ENCODE results near the gene PTMA. TPM values are rescaled to one million over a fixed set of nuclear protein-coding genes. Genes with fewer than 3 reads are reported as not detected.

Gene PTMA
- polyA plus RNA-seq, 1 of the 3 experiments (the other 2 are of a cell fraction), result 767 TPM

- no peak for TF ChIP-seq RFX5 (IDR thresholded peaks at IDR 0.05; ENCODE audit: low read length)
- TF ChIP-seq RXRA (IDR thresholded peaks at IDR 0.05; ENCODE audit: borderline replicate concordance, low read depth), result no peak
Observed at GRCh38 chr2:231673348-231673770, 35.0 kb upstream of the PTMA start (continued).

DNA sequence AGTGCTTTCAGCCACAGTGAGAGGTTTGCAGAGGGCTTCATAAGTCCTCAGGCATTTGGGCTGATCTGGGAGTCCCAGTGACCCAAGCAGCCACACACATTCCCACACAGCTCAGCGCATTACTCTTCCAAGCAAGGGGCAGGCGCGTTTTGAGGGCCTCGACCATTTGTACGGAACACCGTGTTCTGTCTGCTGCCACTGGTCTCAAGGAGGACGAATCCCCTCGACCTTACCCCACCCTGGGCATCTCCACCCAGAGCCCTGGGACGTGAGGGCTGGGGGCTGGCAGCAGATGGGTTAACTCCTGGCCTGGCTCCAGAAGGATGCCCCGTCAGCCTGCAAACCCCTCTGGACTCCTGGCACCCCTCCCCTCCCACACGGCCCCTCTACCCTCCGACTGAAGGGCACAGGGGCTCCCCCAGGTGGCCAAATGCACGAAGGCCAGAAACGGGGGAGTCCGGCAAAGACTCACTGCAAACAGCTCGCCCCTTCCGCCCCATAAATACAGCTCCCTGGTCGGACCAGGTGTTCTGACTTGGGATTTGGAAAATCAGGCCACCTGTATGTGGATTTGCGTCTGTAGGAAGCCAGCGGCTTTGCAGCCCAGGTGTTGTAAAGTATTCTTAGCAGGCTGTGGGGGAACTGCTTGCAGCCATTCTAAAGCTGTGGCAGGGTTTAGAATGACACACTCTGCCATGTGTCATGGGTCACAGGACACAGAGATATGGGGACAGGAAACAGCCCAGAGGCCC is 33.6 kb upstream of the PTMA start:
- ChIA-PET POLR2A (interaction anchor here (1.1 to 1.5 kb wide), 3 partner anchors 33 to 70 kb away, joined by 4 to 7 read pairs (median 5); partner anchors contain the start of gene PTMA), CTCF (interaction anchor here (0.7 to 29.4 kb wide), 37 partner anchors 10 to 199 kb away, joined by 3 to 1218 read pairs (median 4); partner anchors contain the start of gene PTMA)
- Histone ChIP-seq H3K4me2 (no peak overlapping the region), H3K4me3 (ENCODE audit: low read depth in 2 of 2, low read length in 1 of 2) (no peak overlapping the region), H3K4me1 (ENCODE audit: control insufficient read depth in 1 of 2, insufficient read depth in 2 of 2, low read depth in 1 of 2, low read length in 1 of 2) (peaks cover 0 to 12% of the 10 kb centered on the region in 2 experiments; a peak in 1 of 4 replicates), H3K27ac (ENCODE audit: low read depth in 2 of 2, low read length in 1 of 2) (no peak overlapping the region), H3K9ac (no peak overlapping the region), H3F3A (replicated peaks; ENCODE audit: insufficient read depth) (peaks cover 2% of the 10 kb centered on the region), H3K36me3 (replicated peaks in 1 of 2; ENCODE audit: control insufficient read depth in 1 of 2, insufficient read depth in 2 of 2, low read length in 1 of 2) (no peaks in the 10 kb centered on the region), H2AFZ (ENCODE audit: low read depth) (peak overlapping the region; percentile 54), H3K9me3 (no peaks in the 10 kb centered on the region), H4K20me1 (ENCODE audit: insufficient read depth) (no peaks in the 10 kb centered on the region), H3K79me2 (ENCODE audit: insufficient read depth) (no peaks in the 10 kb centered on the region), H3K9me2 (no peaks in the 10 kb centered on the region), H3K27me3 (ENCODE audit: insufficient read depth) (no peaks in the 10 kb centered on the region)
- TF ChIP-seq, protein P1, sequence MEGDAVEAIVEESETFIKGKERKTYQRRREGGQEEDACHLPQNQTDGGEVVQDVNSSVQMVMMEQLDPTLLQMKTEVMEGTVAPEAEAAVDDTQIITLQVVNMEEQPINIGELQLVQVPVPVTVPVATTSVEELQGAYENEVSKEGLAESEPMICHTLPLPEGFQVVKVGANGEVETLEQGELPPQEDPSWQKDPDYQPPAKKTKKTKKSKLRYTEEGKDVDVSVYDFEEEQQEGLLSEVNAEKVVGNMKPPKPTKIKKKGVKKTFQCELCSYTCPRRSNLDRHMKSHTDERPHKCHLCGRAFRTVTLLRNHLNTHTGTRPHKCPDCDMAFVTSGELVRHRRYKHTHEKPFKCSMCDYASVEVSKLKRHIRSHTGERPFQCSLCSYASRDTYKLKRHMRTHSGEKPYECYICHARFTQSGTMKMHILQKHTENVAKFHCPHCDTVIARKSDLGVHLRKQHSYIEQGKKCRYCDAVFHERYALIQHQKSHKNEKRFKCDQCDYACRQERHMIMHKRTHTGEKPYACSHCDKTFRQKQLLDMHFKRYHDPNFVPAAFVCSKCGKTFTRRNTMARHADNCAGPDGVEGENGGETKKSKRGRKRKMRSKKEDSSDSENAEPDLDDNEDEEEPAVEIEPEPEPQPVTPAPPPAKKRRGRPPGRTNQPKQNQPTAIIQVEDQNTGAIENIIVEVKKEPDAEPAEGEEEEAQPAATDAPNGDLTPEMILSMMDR (IDR thresholded peaks at IDR 0.05), result peak; percentile 84
- TF ChIP-seq RAD21 (IDR thresholded peaks at IDR 0.05; ENCODE audit: low read length) (peak; percentile 73), SIN3A (IDR thresholded peaks at IDR 0.05; ENCODE audit: borderline replicate concordance, low read depth, low read length) (no peak), SMC3 (IDR thresholded peaks at IDR 0.05; ENCODE audit: low read depth, low read length) (peak; percentile 87), NRF1 (IDR thresholded peaks at IDR 0.05; ENCODE audit: low read depth, low read length) (0 out of 2 replicates have a peak, but pooled peaks have one; percentile 25)
- 75% methylated on average over 8 of the region's 20 CpGs for WGBS (ENCODE audit: low lambda C conversion rate)
- DNase-seq, result peak; percentile 90

DNA sequence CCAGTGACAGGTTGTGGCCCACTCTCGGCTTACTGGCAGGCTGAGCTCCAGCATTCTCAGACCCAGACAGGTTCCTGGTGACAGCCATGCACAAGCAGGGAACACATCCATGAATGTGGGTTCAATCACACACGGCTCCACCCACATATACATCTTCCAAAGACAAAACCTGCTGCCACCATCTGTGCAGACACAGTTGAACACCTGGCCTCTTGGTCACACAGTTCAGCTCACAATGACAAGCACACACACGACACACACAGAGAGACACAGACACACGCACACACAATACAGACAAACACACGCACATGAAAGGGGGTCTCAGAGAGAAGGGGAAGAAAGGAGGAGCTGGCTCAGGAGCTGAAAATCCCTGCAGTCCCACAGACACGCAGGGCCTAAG is 32.1 kb upstream of the PTMA start:
- no peaks in the 10 kb centered on the region for H3K9me3 ChIP-seq
- CTCF ChIA-PET, result interaction anchor here (0.7 to 29.4 kb wide), 12 partner anchors 8 to 120 kb away, joined by 3 to 1218 read pairs (median 10); partner anchors contain the start of gene PTMA
- WGBS (ENCODE audit: low lambda C conversion rate), result 91% methylated on average over 5 of the region's 6 CpGs
- H3K79me2 ChIP-seq (ENCODE audit: insufficient read depth), result no peaks in the 10 kb centered on the region
- peaks cover 0 to 13% of the 10 kb centered on the region in 2 experiments; a peak in 1 of 4 replicates for H3K4me1 ChIP-seq (ENCODE audit: control insufficient read depth in 1 of 2, insufficient read depth in 2 of 2, low read depth in 1 of 2, low read length in 1 of 2)
- H3K9me2 ChIP-seq, result no peaks in the 10 kb centered on the region
- TF ChIP-seq JUND (IDR thresholded peaks at IDR 0.05) (no peak), ELF1 (IDR thresholded peaks at IDR 0.05) (no peak), MAX (IDR thresholded peaks at IDR 0.05; ENCODE audit: low read depth) (no peak), TAF1 (IDR thresholded peaks at IDR 0.05; ENCODE audit: borderline replicate concordance, low read depth, low read length) (no peak), RCOR1 (IDR thresholded peaks at IDR 0.05; ENCODE audit: low read length) (no peak), MXI1 (IDR thresholded peaks at IDR 0.05; ENCODE audit: low read depth, low read length) (no peak), EP300 (IDR thresholded peaks at IDR 0.05; ENCODE audit: borderline replicate concordance in 1 of 2, low read depth in 1 of 2, low read length in 1 of 2) (no peak), PBX3 (IDR thresholded peaks at IDR 0.05) (no peak), CHD2 (IDR thresholded peaks at IDR 0.05; ENCODE audit: low read length, partially characterized antibody) (no peak), GATA2 (CRISPR knock-in tag; IDR thresholded peaks at IDR 0.05) (no peak), FOXJ3 (CRISPR knock-in tag; IDR thresholded peaks at IDR 0.05) (no peak)
- H2AFZ ChIP-seq (ENCODE audit: low read depth), result no peak overlapping the region
- no peak for DNase-seq
- no peaks in the 10 kb centered on the region for H3K27me3 ChIP-seq (ENCODE audit: insufficient read depth)
- no peak overlapping the region for H3K4me2 ChIP-seq
- POLR2A ChIA-PET, result interaction anchor here (1.5 kb wide), 1 partner anchor 37 kb away, joined by 7 read pairs; no protein-coding TSS in a partner anchor
- no peak overlapping the region for H3K9ac ChIP-seq
- no peak overlapping the region for H3K27ac ChIP-seq (ENCODE audit: low read depth in 2 of 2, low read length in 1 of 2)
- no peaks in the 10 kb centered on the region for H4K20me1 ChIP-seq (ENCODE audit: insufficient read depth)
- H3F3A ChIP-seq (replicated peaks; ENCODE audit: insufficient read depth), result peaks cover 2% of the 10 kb centered on the region
- no peaks in the 10 kb centered on the region for H3K36me3 ChIP-seq (replicated peaks in 1 of 2; ENCODE audit: control insufficient read depth in 1 of 2, insufficient read depth in 2 of 2, low read length in 1 of 2)
- H3K4me3 ChIP-seq (ENCODE audit: low read depth in 2 of 2, low read length in 1 of 2), result no peak overlapping the region

Measured in SK-N-SH (cell line).